Adrenal gland (tissue), 5 donors: ENCODE results near the gene TAF13.

Experiments
- POLR2A ChIP-seq, 2 donors: fragments of 450-650 bp; IDR thresholded peaks; one replicate each; pipeline ENCODE4 v1.6.1; 2017; ENCODE audit warnings: antibody characterized with exemption in 2 of 2, mild to moderate bottlenecking in 2 of 2, moderate library complexity in 1 of 2
- TF ChIP-seq, protein P1 (sequence below), 6 experiments: fragments of 450-650 bp in 4 of 6; fragments of 200-600 bp in 2 of 6; sonication (generic) in 1 of 6; IDR thresholded peaks; 1 replicate in 5 of 6; 2 replicates in 1 of 6; pipeline versions ENCODE4 v1.5.1 to v1.8.0; 2016 to 2021; ENCODE audit warnings: antibody characterized with exemption in 6 of 6, mild to moderate bottlenecking in 2 of 6, moderate library complexity in 1 of 6
- donor health status: DM: no; HTN: no; CAD: no.

DNA sequence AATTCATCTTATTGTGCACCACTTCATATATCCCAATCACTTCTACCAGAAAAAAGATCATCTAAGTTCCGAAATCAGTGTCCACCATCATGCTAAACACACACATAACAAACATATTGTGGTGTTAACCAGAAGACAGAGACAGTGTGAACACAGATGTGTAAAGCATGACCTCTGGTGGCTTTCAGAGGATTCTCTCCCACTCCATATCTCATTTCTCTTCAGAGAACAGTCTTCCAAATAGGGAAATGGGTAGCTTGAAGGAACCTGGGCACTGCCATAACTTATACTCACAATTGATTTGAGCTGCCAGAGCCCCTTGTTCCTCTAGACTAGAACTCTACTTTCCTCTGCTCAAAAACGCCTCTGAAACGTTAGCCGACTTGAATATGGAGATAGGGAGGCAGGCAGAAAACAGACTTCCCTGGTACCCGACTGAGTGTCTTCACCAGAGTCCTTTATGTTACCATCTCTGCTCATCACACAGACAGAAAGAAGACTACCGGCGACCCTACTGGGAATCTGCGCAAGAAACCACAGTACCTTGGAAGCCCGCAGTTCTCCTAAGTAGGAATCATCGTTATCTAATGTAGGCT is 36.4 kb upstream of the TAF13 start:
- TF ChIP-seq, protein P1, sequence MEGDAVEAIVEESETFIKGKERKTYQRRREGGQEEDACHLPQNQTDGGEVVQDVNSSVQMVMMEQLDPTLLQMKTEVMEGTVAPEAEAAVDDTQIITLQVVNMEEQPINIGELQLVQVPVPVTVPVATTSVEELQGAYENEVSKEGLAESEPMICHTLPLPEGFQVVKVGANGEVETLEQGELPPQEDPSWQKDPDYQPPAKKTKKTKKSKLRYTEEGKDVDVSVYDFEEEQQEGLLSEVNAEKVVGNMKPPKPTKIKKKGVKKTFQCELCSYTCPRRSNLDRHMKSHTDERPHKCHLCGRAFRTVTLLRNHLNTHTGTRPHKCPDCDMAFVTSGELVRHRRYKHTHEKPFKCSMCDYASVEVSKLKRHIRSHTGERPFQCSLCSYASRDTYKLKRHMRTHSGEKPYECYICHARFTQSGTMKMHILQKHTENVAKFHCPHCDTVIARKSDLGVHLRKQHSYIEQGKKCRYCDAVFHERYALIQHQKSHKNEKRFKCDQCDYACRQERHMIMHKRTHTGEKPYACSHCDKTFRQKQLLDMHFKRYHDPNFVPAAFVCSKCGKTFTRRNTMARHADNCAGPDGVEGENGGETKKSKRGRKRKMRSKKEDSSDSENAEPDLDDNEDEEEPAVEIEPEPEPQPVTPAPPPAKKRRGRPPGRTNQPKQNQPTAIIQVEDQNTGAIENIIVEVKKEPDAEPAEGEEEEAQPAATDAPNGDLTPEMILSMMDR (IDR thresholded peaks at IDR 0.05), result peak in 2 of 6 experiments; percentile 12 to 13
- no peak for TF ChIP-seq POLR2A (IDR thresholded peaks at IDR 0.05)
